H9 (cell line): ENCODE measurements around the gene CRYBB1. TPM values are rescaled to one million over a fixed set of nuclear protein-coding genes. Genes with fewer than 3 reads are reported as not detected.
A peak's percentile ranks its signal among the peaks of the same experiment; 100 is the strongest.

ENCODE experiments used
- DNase-seq: peaks from one replicate; pipeline ENCODE4 v3.0.0-alpha.2; 2017
- H2AFZ ChIP-seq: one replicate; pipeline ENCODE4 v1.6.1; 2013; ENCODE audit warnings: mild to moderate bottlenecking, low read length, control low read depth, moderate library complexity
- H2AK5ac ChIP-seq: 2 replicates; pipeline ENCODE4 v1.6.1; 2013; ENCODE audit warnings: low read length, control low read depth, mixed read lengths; ENCODE audit not compliant: insufficient read length
- H2BK120ac ChIP-seq: one replicate; pipeline ENCODE4 v1.6.1; 2013; ENCODE audit warnings: low read depth, mild to moderate bottlenecking, low read length, control low read depth, inconsistent platforms; ENCODE audit not compliant: poor library complexity, severe bottlenecking
- H2BK12ac ChIP-seq: 2 replicates; pipeline ENCODE4 v1.6.1; 2013; ENCODE audit warnings: low read length, control low read depth, mixed read lengths, low read depth; ENCODE audit not compliant: insufficient read length
- H2BK15ac ChIP-seq: 2 replicates; pipeline ENCODE4 v1.6.1; 2013; ENCODE audit warnings: low read depth, low read length, control low read depth
- H2BK20ac ChIP-seq: one replicate; pipeline ENCODE4 v1.6.1; 2013; ENCODE audit warnings: low read depth, mild to moderate bottlenecking, low read length, control low read depth, inconsistent platforms; ENCODE audit not compliant: poor library complexity, severe bottlenecking
- H2BK5ac ChIP-seq: 2 replicates; pipeline ENCODE4 v1.6.1; 2013; ENCODE audit warnings: low read length, control low read depth, mixed read lengths; ENCODE audit not compliant: insufficient read length
- H3K14ac ChIP-seq: 2 replicates; pipeline ENCODE4 v1.6.1; 2013; ENCODE audit warnings: low read length, control low read depth; ENCODE audit not compliant: insufficient read depth
- H3K18ac ChIP-seq: 2 replicates; pipeline ENCODE4 v1.6.1; 2013; ENCODE audit warnings: low read depth, mild to moderate bottlenecking, mixed read lengths, low read length, control low read depth; ENCODE audit not compliant: insufficient read length
- H3K23ac ChIP-seq: 2 replicates; pipeline ENCODE4 v1.6.1; 2013; ENCODE audit warnings: low read length, control low read depth, mixed read lengths, low read depth; ENCODE audit not compliant: insufficient read length
- H3K23me2 ChIP-seq: 2 replicates; pipeline ENCODE4 v1.6.1; 2013; ENCODE audit warnings: low read depth, mild to moderate bottlenecking, mixed read lengths, low read length, control low read depth; ENCODE audit not compliant: insufficient read length, poor library complexity, severe bottlenecking
- H3K27ac ChIP-seq: 2 replicates; pipeline ENCODE4 v1.5.1; 2013; ENCODE audit warnings: low read length, control low read depth, mixed read lengths, low read depth; ENCODE audit not compliant: insufficient read length
- H3K27me3 ChIP-seq: 2 replicates; pipeline ENCODE4 v1.6.1; 2013; ENCODE audit warnings: low read length, control low read depth, inconsistent platforms; ENCODE audit not compliant: insufficient read depth
- H3K4ac ChIP-seq: 2 replicates; pipeline ENCODE4 v1.6.1; 2013; ENCODE audit warnings: low read depth, mild to moderate bottlenecking, control low read depth, inconsistent platforms, low read length, moderate library complexity
- H3K4me1 ChIP-seq: 2 replicates; pipeline ENCODE4 v1.6.1; 2013; ENCODE audit warnings: low read length, control low read depth, inconsistent platforms; ENCODE audit not compliant: insufficient read depth
- H3K4me2 ChIP-seq: 2 replicates; pipeline ENCODE4 v1.6.1; 2013; ENCODE audit warnings: low read length, control low read depth, mixed read lengths; ENCODE audit not compliant: insufficient read length, insufficient read depth
- H3K56ac ChIP-seq: 2 replicates; pipeline ENCODE4 v1.6.1; 2013; ENCODE audit warnings: low read depth, mild to moderate bottlenecking, mixed read lengths, low read length, control low read depth; ENCODE audit not compliant: insufficient read length
- H3K79me1 ChIP-seq: 2 replicates; pipeline ENCODE4 v1.6.1; 2013; ENCODE audit warnings: low read depth, mild to moderate bottlenecking, moderate library complexity, low read length, control low read depth, inconsistent platforms; ENCODE audit not compliant: insufficient read depth, poor library complexity, severe bottlenecking
- H3K79me2 ChIP-seq: 2 replicates; pipeline ENCODE4 v1.6.1; 2013; ENCODE audit warnings: low read length, control low read depth, inconsistent platforms; ENCODE audit not compliant: insufficient read depth
- H3K9ac ChIP-seq: 2 replicates; pipeline ENCODE4 v1.6.1; 2013; ENCODE audit warnings: low read length, control low read depth, mixed read lengths; ENCODE audit not compliant: insufficient read length; ENCODE audit errors: extremely low read depth
- H3K9me3 ChIP-seq: one replicate; pipeline ENCODE4 v1.6.1; 2013; ENCODE audit warnings: low read depth, low read length, inconsistent platforms; ENCODE audit not compliant: control insufficient read depth
- H3T11ph ChIP-seq: one replicate; pipeline ENCODE4 v1.6.1; 2013; ENCODE audit warnings: mild to moderate bottlenecking, low read length, control low read depth, inconsistent platforms
- H4K20me1 ChIP-seq: one replicate; pipeline ENCODE4 v1.6.1; 2013; ENCODE audit not compliant: control insufficient read depth, insufficient read length, insufficient read depth
- H4K5ac ChIP-seq: 2 replicates; pipeline ENCODE4 v1.6.1; 2013; ENCODE audit warnings: low read depth, mild to moderate bottlenecking, mixed read lengths, low read length, control low read depth; ENCODE audit not compliant: insufficient read length
- H4K8ac ChIP-seq: replicated peaks from 2 replicates; pipeline ENCODE4 v1.6.1; 2013; ENCODE audit warnings: low read length, control low read depth, mixed read lengths, low read depth; ENCODE audit not compliant: insufficient read length
- H4K91ac ChIP-seq: 2 replicates; pipeline ENCODE4 v1.6.1; 2013; ENCODE audit warnings: low read depth, mild to moderate bottlenecking, moderate library complexity, mixed read lengths, low read length, control low read depth; ENCODE audit not compliant: insufficient read length
- H3K27ac Mint-ChIP-seq, 3 experiments: 2 replicates in 2 of 3; 3 replicates in 1 of 3; pipeline ENCODE4 v1.8.0; 2020 to 2021; ENCODE audit warnings: mixed read lengths in 3 of 3, mild to moderate bottlenecking in 1 of 3, moderate library complexity in 1 of 3
- H3K27me3 Mint-ChIP-seq: 2 replicates; pipeline ENCODE4 v1.8.0; 2021; ENCODE audit warnings: low read depth, mild to moderate bottlenecking, moderate library complexity, mixed read lengths
- H3K36me3 Mint-ChIP-seq, 3 experiments: 2 replicates in 2 of 3; 3 replicates in 1 of 3; pipeline ENCODE4 v1.8.0; 2020 to 2021; ENCODE audit warnings: low read depth in 3 of 3, mixed read lengths in 3 of 3; ENCODE audit not compliant: insufficient read depth in 1 of 3
- H3K4me1 Mint-ChIP-seq, 2 experiments: 2 replicates each; pipeline ENCODE4 v1.8.0; 2020; ENCODE audit warnings: mixed read lengths in 2 of 2
- H3K4me3 Mint-ChIP-seq, 2 experiments: 2 replicates in 1 of 2; 3 replicates in 1 of 2; pipeline ENCODE4 v1.8.0; 2020 to 2021; ENCODE audit warnings: mild to moderate bottlenecking in 2 of 2, mixed read lengths in 2 of 2, moderate library complexity in 1 of 2
- H3K9me3 Mint-ChIP-seq, 2 experiments: 2 replicates in 1 of 2; 3 replicates in 1 of 2; pipeline ENCODE4 v1.8.0; 2020; ENCODE audit warnings: mild to moderate bottlenecking in 2 of 2, mixed read lengths in 2 of 2, moderate library complexity in 1 of 2
- WGBS: extraction: QIAGEN DNeasy Blood & Tissue Kit; methylation state at CpG from one replicate; pipeline ENCODE4 v1.1.7; 2013; ENCODE audit warnings: missing lambda C conversion rate, low lambda C conversion rate, mixed read lengths; ENCODE audit not compliant: insufficient read length; ENCODE audit errors: extremely low coverage; 5-methylcytosine and 5-hydroxymethylcytosine counted together
- total RNA-seq: library from RNA; stranded (reverse); gene quantifications from 2 replicates; pipeline ENCODE4 v1.2.1, GENCODE V29; 2021
- TF ChIP-seq, protein P1 (sequence below): fragments of 200-600 bp; sonication (generic); conservative IDR thresholded peaks from 3 replicates; pipeline ENCODE4 v1.8.0; 2021; ENCODE audit warnings: antibody characterized with exemption, mild to moderate bottlenecking

The CRYBB1 gene
- total RNA-seq, 1 experiment from 2014 or later: 5.4 TPM

DNA sequence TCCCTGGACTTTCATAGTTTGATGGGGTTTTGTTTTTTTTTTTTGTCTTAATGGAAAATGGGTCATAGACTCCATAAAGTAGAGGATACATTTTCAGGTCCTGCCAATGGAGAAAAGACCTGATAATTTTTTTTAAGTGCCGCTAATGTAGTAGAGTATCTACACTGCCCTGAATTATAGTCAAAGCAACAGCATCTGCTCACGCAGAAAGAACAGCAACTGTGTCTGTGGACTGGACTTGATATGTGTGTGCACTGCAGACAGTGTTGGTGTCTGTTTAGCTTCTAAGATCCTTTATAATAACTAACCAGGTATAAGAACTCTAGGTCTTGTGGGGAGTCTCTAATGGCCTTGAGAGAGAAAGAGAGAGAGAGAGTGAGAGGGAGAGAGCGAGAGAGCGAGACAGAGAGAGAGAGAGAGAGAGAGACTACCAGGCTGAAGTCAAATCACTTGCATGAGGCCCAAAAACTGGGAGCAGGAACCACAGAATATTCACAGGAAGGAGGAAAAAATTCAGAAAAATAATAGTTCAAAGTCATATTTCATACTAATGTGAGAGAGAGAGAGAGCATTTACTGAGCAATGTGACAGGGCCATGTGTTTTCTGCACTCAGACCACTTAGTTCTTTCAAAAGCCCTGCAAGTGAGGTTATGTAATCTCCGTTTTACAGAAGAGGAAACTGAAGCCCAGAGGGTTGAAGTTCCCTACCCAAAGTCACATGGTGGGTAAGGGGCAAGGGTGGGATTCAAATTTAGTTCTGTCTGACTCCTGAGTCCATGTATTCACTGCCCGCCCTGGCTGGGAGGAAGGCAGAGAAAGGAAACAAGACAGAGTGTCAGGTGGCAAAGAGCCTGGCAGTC, 30.9 kb upstream of the CRYBB1 start:
- no peak for DNase-seq
- Mint-ChIP-seq H3K9me3 (no peaks in the 10 kb centered on the region; a peak in 2 of 5 replicates), H3K4me3 (peak overlapping the region; percentile 53 to 73; a peak in 3 of 5 replicates), H3K27me3 (peaks cover 7% of the 10 kb centered on the region), H3K27ac (peak overlapping the region; percentile 93 to 99 (median 94); a peak in 6 of 7 replicates), H3K4me1 (peaks cover 75 to 84% of the 10 kb centered on the region in 2 experiments), H3K36me3 (no peaks in the 10 kb centered on the region)
- TF ChIP-seq, protein P1, sequence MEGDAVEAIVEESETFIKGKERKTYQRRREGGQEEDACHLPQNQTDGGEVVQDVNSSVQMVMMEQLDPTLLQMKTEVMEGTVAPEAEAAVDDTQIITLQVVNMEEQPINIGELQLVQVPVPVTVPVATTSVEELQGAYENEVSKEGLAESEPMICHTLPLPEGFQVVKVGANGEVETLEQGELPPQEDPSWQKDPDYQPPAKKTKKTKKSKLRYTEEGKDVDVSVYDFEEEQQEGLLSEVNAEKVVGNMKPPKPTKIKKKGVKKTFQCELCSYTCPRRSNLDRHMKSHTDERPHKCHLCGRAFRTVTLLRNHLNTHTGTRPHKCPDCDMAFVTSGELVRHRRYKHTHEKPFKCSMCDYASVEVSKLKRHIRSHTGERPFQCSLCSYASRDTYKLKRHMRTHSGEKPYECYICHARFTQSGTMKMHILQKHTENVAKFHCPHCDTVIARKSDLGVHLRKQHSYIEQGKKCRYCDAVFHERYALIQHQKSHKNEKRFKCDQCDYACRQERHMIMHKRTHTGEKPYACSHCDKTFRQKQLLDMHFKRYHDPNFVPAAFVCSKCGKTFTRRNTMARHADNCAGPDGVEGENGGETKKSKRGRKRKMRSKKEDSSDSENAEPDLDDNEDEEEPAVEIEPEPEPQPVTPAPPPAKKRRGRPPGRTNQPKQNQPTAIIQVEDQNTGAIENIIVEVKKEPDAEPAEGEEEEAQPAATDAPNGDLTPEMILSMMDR: no peak
- Histone ChIP-seq H4K20me1 (no peaks in the 10 kb centered on the region), H4K8ac (no peak overlapping the region), H3K23ac (no peak overlapping the region), H2AFZ (no peak overlapping the region), H3K14ac (no peak overlapping the region; the same call in 1 of the 2 replicates), H3K4me1 (peaks cover 29% of the 10 kb centered on the region), H2AK5ac (no peak overlapping the region), H3K79me1 (no peaks in the 10 kb centered on the region), H3K27me3 (no peaks in the 10 kb centered on the region), H3K9ac (no peak overlapping the region), H2BK5ac (no peak overlapping the region), H2BK20ac (no peak overlapping the region), H2BK15ac (peak overlapping the region; percentile 70; the same call in 1 of the 2 replicates), H3K4ac (no peak overlapping the region), H2BK120ac (no peak overlapping the region), H3K56ac (no peak overlapping the region), H3K27ac (no peak overlapping the region), H3K18ac (peak overlapping the region; percentile 49), H3K4me2 (peak overlapping the region; percentile 0), H2BK12ac (no peak overlapping the region), H3T11ph (no peak overlapping the region), H3K23me2 (no peaks in the 10 kb centered on the region), H3K9me3 (no peaks in the 10 kb centered on the region), H4K91ac (no peak overlapping the region), H3K79me2 (no peaks in the 10 kb centered on the region), H4K5ac (no peak overlapping the region)
- no CpG with 5 or more reads among the region's 6 CpGs for WGBS
